ENCODE results near the gene ESR1.

DNA sequence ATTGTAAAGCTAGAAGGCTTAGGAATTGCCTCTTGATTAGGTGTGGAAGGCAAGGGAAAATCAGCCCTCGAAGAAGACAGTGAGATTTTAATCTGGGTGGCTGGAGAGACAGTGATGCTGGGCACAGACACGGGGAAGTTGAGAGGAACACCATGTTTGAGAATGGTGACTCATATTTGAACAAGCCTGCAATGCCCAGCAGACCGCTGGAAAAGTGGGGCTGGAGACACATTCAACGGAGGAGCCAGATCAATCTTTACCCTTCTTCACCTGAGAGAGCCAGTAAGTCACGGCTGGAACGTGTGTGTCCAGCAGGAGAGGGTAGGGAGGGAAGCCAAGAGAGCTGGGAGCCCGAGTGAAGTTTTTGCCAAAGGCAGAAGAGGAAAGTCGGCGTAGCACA lies 3.7 kb upstream of the ESR1 start:
- TF ChIP-seq, protein P1, sequence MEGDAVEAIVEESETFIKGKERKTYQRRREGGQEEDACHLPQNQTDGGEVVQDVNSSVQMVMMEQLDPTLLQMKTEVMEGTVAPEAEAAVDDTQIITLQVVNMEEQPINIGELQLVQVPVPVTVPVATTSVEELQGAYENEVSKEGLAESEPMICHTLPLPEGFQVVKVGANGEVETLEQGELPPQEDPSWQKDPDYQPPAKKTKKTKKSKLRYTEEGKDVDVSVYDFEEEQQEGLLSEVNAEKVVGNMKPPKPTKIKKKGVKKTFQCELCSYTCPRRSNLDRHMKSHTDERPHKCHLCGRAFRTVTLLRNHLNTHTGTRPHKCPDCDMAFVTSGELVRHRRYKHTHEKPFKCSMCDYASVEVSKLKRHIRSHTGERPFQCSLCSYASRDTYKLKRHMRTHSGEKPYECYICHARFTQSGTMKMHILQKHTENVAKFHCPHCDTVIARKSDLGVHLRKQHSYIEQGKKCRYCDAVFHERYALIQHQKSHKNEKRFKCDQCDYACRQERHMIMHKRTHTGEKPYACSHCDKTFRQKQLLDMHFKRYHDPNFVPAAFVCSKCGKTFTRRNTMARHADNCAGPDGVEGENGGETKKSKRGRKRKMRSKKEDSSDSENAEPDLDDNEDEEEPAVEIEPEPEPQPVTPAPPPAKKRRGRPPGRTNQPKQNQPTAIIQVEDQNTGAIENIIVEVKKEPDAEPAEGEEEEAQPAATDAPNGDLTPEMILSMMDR (IDR thresholded peaks at IDR 0.05) = no peak
- TF ChIP-seq POLR2A (IDR thresholded peaks at IDR 0.05) = no peak
